Peyer's patch (tissue), 4 donors: ENCODE measurements around the gene MYO18B. TPM values are rescaled to one million over a fixed set of nuclear protein-coding genes. Genes with fewer than 3 reads are reported as not detected.
"Not testable (repeated sequence)": the region's sequence is repeated elsewhere in the genome, so short reads cannot be mapped to it uniquely, and the experiment has no call there.

Source experiments
- DNase-seq, 3 donors: peaks; one replicate each; pipeline ENCODE4 v3.0.0-alpha.2; 2017 to 2019
- H3K27ac ChIP-seq, 4 donors: fragments of 200-600 bp; sonication (generic); one replicate each; pipeline ENCODE4 v1.5.1; 2016 to 2019
- H3K27me3 ChIP-seq, 2 donors: fragments of 200-600 bp; sonication (generic); one replicate each; pipeline ENCODE4 v1.5.1; 2019
- H3K36me3 ChIP-seq, 3 donors: fragments of 200-600 bp; sonication (generic); one replicate each; pipeline ENCODE4 v1.5.1; 2016 to 2019
- H3K4me1 ChIP-seq, 4 donors: fragments of 200-600 bp; sonication (generic); one replicate each; pipeline ENCODE4 v1.5.1; 2016 to 2019
- H3K4me3 ChIP-seq, 4 donors: fragments of 200-600 bp; sonication (generic); 1 replicate in 3 of 4; 2 replicates in 1 of 4; pipeline ENCODE4 v1.5.1; 2016 to 2019; ENCODE audit warnings: mild to moderate bottlenecking in 1 of 4
- H3K9me3 ChIP-seq, 4 donors: fragments of 200-600 bp; sonication (generic); one replicate each; pipeline ENCODE4 v1.5.1; 2016 to 2019; ENCODE audit warnings: mild to moderate bottlenecking in 1 of 4
- POLR2A ChIP-seq, 2 donors: fragments of 450-650 bp; IDR thresholded peaks; one replicate each; pipeline ENCODE4 v1.5.1; 2017; ENCODE audit warnings: antibody characterized with exemption in 2 of 2, mild to moderate bottlenecking in 2 of 2, moderate library complexity in 2 of 2
- total RNA-seq, 4 donors: library from RNA; depleted of rRNA; stranded (reverse); fragments of >200 nt; gene quantifications; one replicate each; pipeline ENCODE4 v1.1.0, GENCODE V29; 2016
- TF ChIP-seq, protein P1 (sequence below), 6 experiments: fragments of 450-650 bp in 4 of 6; fragments of 200-600 bp in 2 of 6; sonication (generic) in 1 of 6; IDR thresholded peaks; one replicate each; pipeline ENCODE4 v1.5.1; 2017 to 2019; ENCODE audit warnings: antibody characterized with exemption in 6 of 6, mild to moderate bottlenecking in 3 of 6, moderate library complexity in 1 of 6

MYO18B gene
- total RNA-seq, 4 donors from 2014 or later, result 0.28 to 0.83 TPM; not detected in 2

DNA sequence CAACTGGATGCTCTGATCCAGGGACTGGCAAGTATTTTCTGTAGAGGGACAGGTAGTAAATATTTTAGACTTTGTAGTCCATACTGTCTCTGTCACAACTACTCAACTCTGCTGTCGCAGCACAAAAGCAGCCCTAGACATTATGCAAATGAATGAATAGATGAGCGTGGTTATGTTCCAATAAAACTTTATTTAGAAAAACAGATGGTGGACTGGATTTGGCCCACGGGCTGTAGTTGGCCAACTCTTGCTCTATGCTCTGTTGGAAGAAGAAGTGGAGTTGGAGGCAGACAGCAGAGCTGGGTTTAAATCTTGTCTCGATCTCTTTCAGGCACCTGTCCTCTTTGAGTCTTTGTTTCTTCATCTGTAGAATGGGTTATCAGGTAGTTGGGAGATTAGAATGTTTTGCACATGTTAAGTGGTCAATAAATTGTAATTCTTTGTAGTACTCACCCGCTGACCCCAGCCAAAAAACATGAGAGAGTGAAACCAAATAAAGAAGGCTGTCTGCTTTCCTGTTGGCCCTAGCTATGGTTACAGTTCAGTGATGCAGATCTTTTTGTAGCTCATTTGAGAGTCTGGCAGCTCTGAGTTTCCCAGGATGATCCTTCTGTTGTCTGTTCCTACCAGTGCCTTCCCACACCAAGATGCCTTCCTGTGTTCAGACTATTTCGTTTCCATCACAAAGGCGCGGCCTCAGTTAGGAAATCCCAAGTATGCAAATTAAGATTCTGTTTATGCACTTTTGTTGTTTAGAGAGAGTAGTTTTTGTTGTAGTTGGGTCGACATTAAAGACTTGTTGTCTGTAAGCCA lies 229.2 kb downstream of the MYO18B start:
- DNase-seq, result no peak
- H3K4me1 ChIP-seq, result no peaks in the 10 kb centered on the region
- no peak overlapping the region for H3K4me3 ChIP-seq
- TF ChIP-seq POLR2A (IDR thresholded peaks at IDR 0.05), result no peak
- TF ChIP-seq, protein P1, sequence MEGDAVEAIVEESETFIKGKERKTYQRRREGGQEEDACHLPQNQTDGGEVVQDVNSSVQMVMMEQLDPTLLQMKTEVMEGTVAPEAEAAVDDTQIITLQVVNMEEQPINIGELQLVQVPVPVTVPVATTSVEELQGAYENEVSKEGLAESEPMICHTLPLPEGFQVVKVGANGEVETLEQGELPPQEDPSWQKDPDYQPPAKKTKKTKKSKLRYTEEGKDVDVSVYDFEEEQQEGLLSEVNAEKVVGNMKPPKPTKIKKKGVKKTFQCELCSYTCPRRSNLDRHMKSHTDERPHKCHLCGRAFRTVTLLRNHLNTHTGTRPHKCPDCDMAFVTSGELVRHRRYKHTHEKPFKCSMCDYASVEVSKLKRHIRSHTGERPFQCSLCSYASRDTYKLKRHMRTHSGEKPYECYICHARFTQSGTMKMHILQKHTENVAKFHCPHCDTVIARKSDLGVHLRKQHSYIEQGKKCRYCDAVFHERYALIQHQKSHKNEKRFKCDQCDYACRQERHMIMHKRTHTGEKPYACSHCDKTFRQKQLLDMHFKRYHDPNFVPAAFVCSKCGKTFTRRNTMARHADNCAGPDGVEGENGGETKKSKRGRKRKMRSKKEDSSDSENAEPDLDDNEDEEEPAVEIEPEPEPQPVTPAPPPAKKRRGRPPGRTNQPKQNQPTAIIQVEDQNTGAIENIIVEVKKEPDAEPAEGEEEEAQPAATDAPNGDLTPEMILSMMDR (IDR thresholded peaks at IDR 0.05), result no peak
- H3K27ac ChIP-seq, result no peak overlapping the region
- no peaks in the 10 kb centered on the region for H3K27me3 ChIP-seq
- H3K36me3 ChIP-seq, result no peaks in the 10 kb centered on the region
- no peaks in the 10 kb centered on the region for H3K9me3 ChIP-seq

GRCh38 chr22:25972397-25972796 lies 230.4 kb downstream of the MYO18B start:
- H3K4me3 ChIP-seq, result no peak overlapping the region
- no peaks in the 10 kb centered on the region for H3K9me3 ChIP-seq
- TF ChIP-seq, protein P1 (IDR thresholded peaks at IDR 0.05), result no peak
- TF ChIP-seq POLR2A (IDR thresholded peaks at IDR 0.05), result no peak

GRCh38 chr22:25976356-25976755 lies 234.4 kb downstream of the MYO18B start:
- DNase-seq, result no peak
- H3K9me3 ChIP-seq, result no peaks in the 10 kb centered on the region
- H3K4me1 ChIP-seq, result no peaks in the 10 kb centered on the region
- H3K4me3 ChIP-seq, result no peak overlapping the region
- TF ChIP-seq, protein P1 (IDR thresholded peaks at IDR 0.05), result no peak
- no peak overlapping the region for H3K27ac ChIP-seq
- H3K36me3 ChIP-seq, result no peaks in the 10 kb centered on the region
- no peaks in the 10 kb centered on the region for H3K27me3 ChIP-seq

More at GRCh38 chr22:25972397-25972796, 230.4 kb downstream of the MYO18B start:
- no peak overlapping the region for H3K27ac ChIP-seq
- H3K4me1 ChIP-seq, result no peaks in the 10 kb centered on the region
- no peaks in the 10 kb centered on the region for H3K27me3 ChIP-seq
- H3K36me3 ChIP-seq, result no peaks in the 10 kb centered on the region
- no peak for DNase-seq

DNA sequence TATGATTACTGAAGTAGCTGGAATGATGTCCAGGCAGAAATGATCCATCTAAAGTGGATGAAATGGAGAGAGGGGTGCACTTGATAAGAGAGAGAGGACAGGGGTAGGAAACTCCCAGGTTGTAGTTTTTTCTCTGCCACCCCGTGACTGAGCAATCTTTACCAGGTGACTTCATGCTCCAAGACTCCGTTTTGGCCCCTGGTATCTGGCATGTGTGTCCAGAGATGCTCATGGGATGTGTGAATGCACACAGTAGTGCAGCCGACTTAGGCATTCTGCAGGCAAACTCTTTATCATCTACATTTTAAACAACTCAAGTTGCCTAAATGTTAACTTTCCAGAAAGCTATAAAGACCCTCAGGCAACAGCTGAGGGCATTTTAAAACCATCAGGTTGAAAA lies 238.0 kb downstream of the MYO18B start:
- no peak for DNase-seq
- no peaks in the 10 kb centered on the region for H3K4me1 ChIP-seq
- no peak overlapping the region for H3K27ac ChIP-seq
- no peak overlapping the region for H3K4me3 ChIP-seq
- no peaks in the 10 kb centered on the region for H3K36me3 ChIP-seq
- H3K9me3 ChIP-seq, result no peaks in the 10 kb centered on the region
- H3K27me3 ChIP-seq, result no peaks in the 10 kb centered on the region
- no peak for TF ChIP-seq POLR2A (IDR thresholded peaks at IDR 0.05)
- TF ChIP-seq, protein P1 (IDR thresholded peaks at IDR 0.05), result no peak

DNA sequence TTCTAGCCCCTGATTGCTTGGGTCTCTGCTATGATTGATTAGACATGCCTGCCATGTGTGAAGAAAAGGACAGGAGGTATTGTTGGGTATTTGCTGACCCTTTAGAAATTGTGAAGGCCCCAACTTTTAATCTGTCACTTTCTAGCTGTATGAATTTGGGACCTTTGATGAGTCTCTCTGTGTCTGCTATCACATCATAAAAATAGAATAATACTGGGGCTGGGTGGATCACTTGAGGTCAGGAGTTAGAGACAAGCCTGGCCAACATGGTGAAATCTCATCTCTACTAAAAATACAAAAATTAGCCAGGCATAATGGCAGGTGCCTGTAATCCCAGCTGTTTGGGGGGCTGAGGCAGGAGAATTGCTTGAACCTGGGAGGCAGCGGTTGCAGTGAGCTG lies 242.9 kb downstream of the MYO18B start:
- DNase-seq, H3K4me3 ChIP-seq: not testable (repeated sequence)

DNA sequence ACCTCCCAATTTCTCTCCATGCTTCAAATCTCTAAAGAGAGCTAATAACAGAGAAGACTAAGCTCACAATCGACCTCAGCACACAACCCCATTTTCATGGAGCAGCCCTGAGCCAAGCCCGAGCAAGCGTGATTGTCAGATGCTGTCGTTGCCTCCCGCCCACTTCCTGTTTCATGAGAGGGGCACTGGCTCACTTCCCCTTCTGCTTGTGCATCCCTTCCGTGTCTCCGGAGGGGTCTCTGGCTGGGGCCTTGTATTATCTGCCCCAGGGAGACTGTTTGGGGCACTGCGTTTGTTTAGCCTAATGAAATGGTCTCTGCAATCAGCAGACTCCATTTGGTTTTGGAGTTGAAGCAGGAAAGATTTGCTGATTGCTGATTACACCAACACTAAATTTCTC lies 246.0 kb downstream of the MYO18B start:
- Histone ChIP-seq H3K27ac (no peak overlapping the region), H3K36me3 (no peaks in the 10 kb centered on the region), H3K4me1 (no peaks in the 10 kb centered on the region), H3K4me3 (no peak overlapping the region), H3K9me3 (no peaks in the 10 kb centered on the region), H3K27me3 (no peaks in the 10 kb centered on the region)
- TF ChIP-seq POLR2A (IDR thresholded peaks at IDR 0.05), result no peak
- TF ChIP-seq, protein P1 (IDR thresholded peaks at IDR 0.05), result no peak
- DNase-seq, result no peak

More for the DNA sequence above, 242.9 kb downstream of the MYO18B start:
- H3K9me3 ChIP-seq, H3K27ac ChIP-seq, H3K27me3 ChIP-seq, H3K36me3 ChIP-seq, H3K4me1 ChIP-seq: not testable (repeated sequence)
